ENCODE results near the gene QSOX1. TPM values are rescaled to one million over a fixed set of nuclear protein-coding genes. Genes with fewer than 3 reads are reported as not detected.

The QSOX1 gene
- total RNA-seq, 1 donor from 2014 or later: 156 TPM

DNA sequence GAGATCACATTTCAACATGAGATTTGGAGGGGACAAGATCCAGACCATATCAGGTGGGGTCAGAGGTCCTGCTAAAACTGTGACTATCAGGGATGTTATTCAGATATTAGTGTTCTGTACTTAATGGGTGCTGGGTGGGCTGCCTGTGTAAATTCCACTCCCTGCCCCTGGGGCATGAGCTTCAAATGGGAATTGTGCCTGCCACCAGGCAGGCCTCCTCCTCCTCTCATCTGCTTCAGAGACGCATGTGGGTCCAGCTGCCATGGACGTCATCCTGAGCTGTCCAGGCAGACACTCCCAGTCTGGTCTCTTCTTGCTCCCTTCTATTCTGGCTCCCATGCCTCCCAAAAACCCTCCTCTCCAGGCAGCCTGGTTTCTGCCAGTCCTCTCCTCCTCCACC lies 10.4 kb downstream of the QSOX1 start:
- H3K4me1 ChIP-seq (ENCODE audit: insufficient read depth, low read length): no peaks in the 10 kb centered on the region
- H3K4me3 Mint-ChIP-seq (ENCODE audit: unreplicated experiment): no peak overlapping the region
- no peak for FAIRE-seq
- H3K79me2 ChIP-seq (ENCODE audit: insufficient read depth, low read length): peaks cover 90% of the 10 kb centered on the region
- no peak overlapping the region for H2AFZ ChIP-seq (ENCODE audit: low read depth, low read length)
- H3K4me3 ChIP-seq (ENCODE audit: insufficient read depth, low read depth, low read length): no peak overlapping the region
- H3K9me3 ChIP-seq (ENCODE audit: insufficient read depth, low read depth, low read length): no peaks in the 10 kb centered on the region
- H3K9me3 Mint-ChIP-seq (ENCODE audit: unreplicated experiment): no peaks in the 10 kb centered on the region
- DNase-seq (ENCODE audit: low read depth): no peak
- H3K4me2 ChIP-seq (ENCODE audit: low read length): no peak overlapping the region
- peaks cover 5% of the 10 kb centered on the region for H3K36me3 ChIP-seq (ENCODE audit: insufficient read depth, low read length)
- H3K9ac ChIP-seq (ENCODE audit: low read length): no peak overlapping the region
- no peak overlapping the region for H3K27ac ChIP-seq (ENCODE audit: low read depth, low read length)
- peaks cover 4% of the 10 kb centered on the region for H3K4me1 Mint-ChIP-seq (ENCODE audit: low read depth, unreplicated experiment)
- TF ChIP-seq, protein P1, sequence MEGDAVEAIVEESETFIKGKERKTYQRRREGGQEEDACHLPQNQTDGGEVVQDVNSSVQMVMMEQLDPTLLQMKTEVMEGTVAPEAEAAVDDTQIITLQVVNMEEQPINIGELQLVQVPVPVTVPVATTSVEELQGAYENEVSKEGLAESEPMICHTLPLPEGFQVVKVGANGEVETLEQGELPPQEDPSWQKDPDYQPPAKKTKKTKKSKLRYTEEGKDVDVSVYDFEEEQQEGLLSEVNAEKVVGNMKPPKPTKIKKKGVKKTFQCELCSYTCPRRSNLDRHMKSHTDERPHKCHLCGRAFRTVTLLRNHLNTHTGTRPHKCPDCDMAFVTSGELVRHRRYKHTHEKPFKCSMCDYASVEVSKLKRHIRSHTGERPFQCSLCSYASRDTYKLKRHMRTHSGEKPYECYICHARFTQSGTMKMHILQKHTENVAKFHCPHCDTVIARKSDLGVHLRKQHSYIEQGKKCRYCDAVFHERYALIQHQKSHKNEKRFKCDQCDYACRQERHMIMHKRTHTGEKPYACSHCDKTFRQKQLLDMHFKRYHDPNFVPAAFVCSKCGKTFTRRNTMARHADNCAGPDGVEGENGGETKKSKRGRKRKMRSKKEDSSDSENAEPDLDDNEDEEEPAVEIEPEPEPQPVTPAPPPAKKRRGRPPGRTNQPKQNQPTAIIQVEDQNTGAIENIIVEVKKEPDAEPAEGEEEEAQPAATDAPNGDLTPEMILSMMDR (IDR thresholded peaks at IDR 0.05; ENCODE audit: insufficient read depth, low read depth, low read length): no peak
- H3K36me3 Mint-ChIP-seq (ENCODE audit: low read depth, unreplicated experiment): peaks cover 9% of the 10 kb centered on the region
- no peak overlapping the region for H3K27ac Mint-ChIP-seq (ENCODE audit: unreplicated experiment)
- H3K27me3 Mint-ChIP-seq (ENCODE audit: low read depth, unreplicated experiment): no peaks in the 10 kb centered on the region
- no peaks in the 10 kb centered on the region for H3K27me3 ChIP-seq (ENCODE audit: insufficient read depth, low read length)
- H4K20me1 ChIP-seq (ENCODE audit: insufficient read depth, low read length): peaks cover 84% of the 10 kb centered on the region

DNA sequence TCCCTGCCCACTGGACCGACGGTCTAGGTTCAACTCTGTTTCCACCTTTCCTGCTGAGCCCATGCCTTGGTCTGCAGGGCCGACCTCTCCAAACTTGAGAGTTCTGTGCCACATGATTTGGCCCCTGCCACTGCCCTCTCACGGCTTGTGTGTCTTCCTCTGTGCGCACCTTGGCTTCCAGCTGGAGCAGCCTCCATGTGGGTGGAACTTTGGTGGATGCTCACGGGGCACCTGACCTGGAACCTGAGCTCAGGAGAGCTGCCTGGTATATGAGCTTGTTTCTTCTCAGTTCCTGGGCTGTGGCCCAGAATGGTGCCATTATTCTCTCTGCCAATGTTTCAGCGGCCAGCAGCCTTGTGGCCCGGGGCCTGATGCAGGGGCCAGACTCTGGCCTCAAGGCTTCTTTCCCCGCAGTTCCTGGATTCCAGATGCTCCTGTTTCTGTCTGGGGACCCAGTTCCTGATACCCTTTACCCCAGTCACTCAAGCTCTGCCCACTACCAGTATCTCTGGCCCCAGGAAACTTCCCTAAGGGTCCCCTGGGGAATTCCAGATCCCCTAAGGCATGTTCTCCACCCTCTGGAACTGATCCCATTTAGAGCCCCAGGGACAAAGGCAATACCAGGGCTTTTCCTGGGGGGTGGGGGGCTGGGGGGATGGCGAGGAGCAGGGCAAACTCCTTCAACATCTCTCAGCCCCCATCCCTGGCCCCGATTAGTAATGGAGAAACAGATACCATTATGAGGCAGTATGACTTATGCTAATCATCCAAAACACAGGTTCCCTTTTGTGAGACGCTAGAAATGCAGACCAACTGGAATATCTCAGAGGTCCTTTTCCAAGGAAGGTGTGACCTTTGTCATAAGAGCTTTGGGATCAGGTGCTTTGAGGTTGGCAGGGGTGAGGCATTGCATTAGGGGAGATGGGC lies 11.1 kb downstream of the QSOX1 start:
- no peak overlapping the region for H3K27ac ChIP-seq (ENCODE audit: low read depth, low read length)
- H3K27me3 Mint-ChIP-seq (ENCODE audit: low read depth, unreplicated experiment): no peaks in the 10 kb centered on the region
- peaks cover 84% of the 10 kb centered on the region for H3K79me2 ChIP-seq (ENCODE audit: insufficient read depth, low read length)
- peaks cover 4% of the 10 kb centered on the region for H3K4me1 Mint-ChIP-seq (ENCODE audit: low read depth, unreplicated experiment)
- H3K27me3 ChIP-seq (ENCODE audit: insufficient read depth, low read length): no peaks in the 10 kb centered on the region
- H3K36me3 ChIP-seq (ENCODE audit: insufficient read depth, low read length): peaks cover 7% of the 10 kb centered on the region
- H3K4me2 ChIP-seq (ENCODE audit: low read length): no peak overlapping the region
- peaks cover 11% of the 10 kb centered on the region for H3K36me3 Mint-ChIP-seq (ENCODE audit: low read depth, unreplicated experiment)
- no peak overlapping the region for H3K27ac Mint-ChIP-seq (ENCODE audit: unreplicated experiment)
- DNase-seq (ENCODE audit: low read depth): no peak
- H3K4me3 Mint-ChIP-seq (ENCODE audit: unreplicated experiment): no peak overlapping the region
- FAIRE-seq: no peak
- H3K4me3 ChIP-seq (ENCODE audit: insufficient read depth, low read depth, low read length): no peak overlapping the region
- TF ChIP-seq, protein P1 (IDR thresholded peaks at IDR 0.05; ENCODE audit: insufficient read depth, low read depth, low read length): no peak
- no peak for TF ChIP-seq EZH2 (IDR thresholded peaks at IDR 0.05; ENCODE audit: insufficient read depth, low read length)
- H3K9ac ChIP-seq (ENCODE audit: low read length): no peak overlapping the region
- no peaks in the 10 kb centered on the region for H3K9me3 ChIP-seq (ENCODE audit: insufficient read depth, low read depth, low read length)
- no peaks in the 10 kb centered on the region for H3K9me3 Mint-ChIP-seq (ENCODE audit: unreplicated experiment)
- H3K4me1 ChIP-seq (ENCODE audit: insufficient read depth, low read length): no peaks in the 10 kb centered on the region
- no peak overlapping the region for H2AFZ ChIP-seq (ENCODE audit: low read depth, low read length)
- peaks cover 84% of the 10 kb centered on the region for H4K20me1 ChIP-seq (ENCODE audit: insufficient read depth, low read length)

DNA sequence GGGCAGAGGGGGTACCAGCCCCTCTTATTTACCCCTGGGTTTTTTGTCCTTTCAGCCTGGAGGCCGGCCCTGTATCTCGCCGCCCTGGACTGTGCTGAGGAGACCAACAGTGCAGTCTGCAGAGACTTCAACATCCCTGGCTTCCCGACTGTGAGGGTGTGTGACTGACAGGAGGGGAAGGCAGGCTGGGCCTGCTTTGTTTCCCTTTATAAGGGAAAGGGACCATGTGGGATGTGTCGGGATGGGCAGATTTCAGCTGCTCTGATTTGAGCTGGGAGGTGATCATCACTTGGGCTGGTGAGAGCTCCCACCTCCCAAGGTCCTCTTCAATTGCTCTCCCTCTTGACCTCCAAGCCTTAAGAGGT lies 11.7 kb downstream of the QSOX1 start:
- no peaks in the 10 kb centered on the region for H3K9me3 Mint-ChIP-seq (ENCODE audit: unreplicated experiment)
- peaks cover 4% of the 10 kb centered on the region for H3K4me1 Mint-ChIP-seq (ENCODE audit: low read depth, unreplicated experiment)
- Histone ChIP-seq H3K27ac (ENCODE audit: low read depth, low read length) (no peak overlapping the region), H3K9me3 (ENCODE audit: insufficient read depth, low read depth, low read length) (no peaks in the 10 kb centered on the region), H3K27me3 (ENCODE audit: insufficient read depth, low read length) (no peaks in the 10 kb centered on the region), H3K4me2 (ENCODE audit: low read length) (no peak overlapping the region), H3K4me1 (ENCODE audit: insufficient read depth, low read length) (no peaks in the 10 kb centered on the region), H3K36me3 (ENCODE audit: insufficient read depth, low read length) (peaks cover 7% of the 10 kb centered on the region), H2AFZ (ENCODE audit: low read depth, low read length) (no peak overlapping the region), H3K4me3 (ENCODE audit: insufficient read depth, low read depth, low read length) (no peak overlapping the region), H4K20me1 (ENCODE audit: insufficient read depth, low read length) (peaks cover 88% of the 10 kb centered on the region), H3K79me2 (ENCODE audit: insufficient read depth, low read length) (peaks cover 79% of the 10 kb centered on the region), H3K9ac (ENCODE audit: low read length) (no peak overlapping the region)
- DNase-seq (ENCODE audit: low read depth): no peak
- no peak overlapping the region for H3K4me3 Mint-ChIP-seq (ENCODE audit: unreplicated experiment)
- no peak overlapping the region for H3K27ac Mint-ChIP-seq (ENCODE audit: unreplicated experiment)
- no peak for TF ChIP-seq EZH2 (IDR thresholded peaks at IDR 0.05; ENCODE audit: insufficient read depth, low read length)
- TF ChIP-seq, protein P1 (IDR thresholded peaks at IDR 0.05; ENCODE audit: insufficient read depth, low read depth, low read length): no peak
- no peak for FAIRE-seq
- no peaks in the 10 kb centered on the region for H3K27me3 Mint-ChIP-seq (ENCODE audit: low read depth, unreplicated experiment)
- peaks cover 12% of the 10 kb centered on the region for H3K36me3 Mint-ChIP-seq (ENCODE audit: low read depth, unreplicated experiment)

All from astrocyte (in vitro differentiated cells and primary cell).